HEK293 (cell line): ENCODE measurements around the gene TMEM232.

Source experiments
- CTCF ChIA-PET: fragments of 350-600 bp; formaldehyde crosslinking; extraction: SDS; loops from one replicate; lab custom pipeline; 2021; ENCODE audit warnings: antibody characterized with exemption; lab: Yijun Ruan, JAX
- POLR2A ChIA-PET: fragments of 300-600 bp; formaldehyde crosslinking; extraction: SDS; loops from one replicate; lab custom pipeline; 2020; ENCODE audit warnings: antibody characterized with exemption, inconsistent platforms; lab: Yijun Ruan, JAX
- H3K27ac ChIP-seq: fragments of 200-500 bp; sonication (Bioruptor generic); 2 replicates; pipeline ENCODE4 v1.5.1; 2014; ENCODE audit warnings: low read depth, low read length, control low read depth, inconsistent platforms; ENCODE audit errors: extremely low read depth
- H3K36me3 ChIP-seq, 2 experiments: fragments of 200-500 bp in 1 of 2; sonication (Bioruptor generic) in 1 of 2; 1 replicate in 1 of 2; 2 replicates in 1 of 2; pipeline ENCODE4 v1.5.1; 2014 to 2017; ENCODE audit warnings: inconsistent platforms in 2 of 2, low read length in 2 of 2; ENCODE audit not compliant: control insufficient read depth in 2 of 2, insufficient read depth in 1 of 2
- H3K4me1 ChIP-seq: fragments of 200-500 bp; sonication (Bioruptor generic); 2 replicates; pipeline ENCODE4 v1.5.1; 2014; ENCODE audit warnings: mild to moderate bottlenecking, low read length, inconsistent platforms; ENCODE audit not compliant: control insufficient read depth, insufficient read depth
- H3K4me3 ChIP-seq: 2 replicates; pipeline ENCODE4 v1.5.1; 2011; ENCODE audit warnings: low read depth, mild to moderate bottlenecking, control low read depth, low read length, moderate library complexity
- H3K9me3 ChIP-seq: fragments of 200-500 bp; sonication (Bioruptor generic); 2 replicates; pipeline ENCODE4 v1.5.1; 2014; ENCODE audit warnings: low read depth, low read length, inconsistent platforms; ENCODE audit not compliant: control insufficient read depth, insufficient read depth
- GLIS2 ChIP-seq: fragments of 450-650 bp; formaldehyde crosslinking; IDR thresholded peaks from 2 replicates; pipeline ENCODE4 v1.5.1; 2016; ENCODE audit warnings: missing biosample characterization, missing genetic modification characterization
- OVOL3 ChIP-seq: fragments of 450-650 bp; formaldehyde crosslinking; IDR thresholded peaks from 2 replicates; pipeline ENCODE4 v1.5.1; 2016; ENCODE audit warnings: missing biosample characterization, missing genetic modification characterization
- ZNF10 ChIP-seq: fragments of 450-650 bp; formaldehyde crosslinking; IDR thresholded peaks from 2 replicates; pipeline ENCODE4 v1.5.1; 2017; ENCODE audit warnings: missing biosample characterization, missing genetic modification characterization
- ZNF138 ChIP-seq: fragments of 450-650 bp; formaldehyde crosslinking; IDR thresholded peaks from 2 replicates; pipeline ENCODE4 v1.5.1; 2016; ENCODE audit warnings: missing biosample characterization, missing genetic modification characterization, borderline replicate concordance
- ZNF223 ChIP-seq: fragments of 450-650 bp; formaldehyde crosslinking; IDR thresholded peaks from 2 replicates; pipeline ENCODE4 v1.5.1; 2016; ENCODE audit warnings: missing biosample characterization, missing genetic modification characterization
- ZNF24 ChIP-seq: fragments of 450-650 bp; formaldehyde crosslinking; IDR thresholded peaks from 2 replicates; pipeline ENCODE4 v1.5.1; 2016; ENCODE audit warnings: missing biosample characterization, missing genetic modification characterization
- ZNF324 ChIP-seq: fragments of 450-650 bp; formaldehyde crosslinking; IDR thresholded peaks from 2 replicates; pipeline ENCODE4 v1.5.1; 2016; ENCODE audit warnings: missing biosample characterization, missing genetic modification characterization
- ZNF621 ChIP-seq: fragments of 450-650 bp; formaldehyde crosslinking; IDR thresholded peaks from 2 replicates; pipeline ENCODE4 v1.5.1; 2017; ENCODE audit warnings: missing biosample characterization, missing genetic modification characterization
- ZNF624 ChIP-seq: fragments of 450-650 bp; formaldehyde crosslinking; IDR thresholded peaks from 2 replicates; pipeline ENCODE4 v1.5.1; 2017; ENCODE audit warnings: missing biosample characterization, missing genetic modification characterization
- ZNF658 ChIP-seq: fragments of 450-650 bp; formaldehyde crosslinking; IDR thresholded peaks from 2 replicates; pipeline ENCODE4; 2016; ENCODE audit warnings: missing biosample characterization, missing genetic modification characterization
- ZSCAN23 ChIP-seq: fragments of 450-650 bp; formaldehyde crosslinking; IDR thresholded peaks from 2 replicates; pipeline ENCODE4 v1.5.1; 2016; ENCODE audit warnings: missing biosample characterization, missing genetic modification characterization
- TF ChIP-seq, protein P1 (sequence below): fragments of 450-650 bp; formaldehyde crosslinking; IDR thresholded peaks from 2 replicates; pipeline ENCODE4 v1.5.1; 2016; ENCODE audit warnings: missing biosample characterization, missing genetic modification characterization
- TF ChIP-seq, protein P2 (sequence below): fragments of 450-650 bp; formaldehyde crosslinking; IDR thresholded peaks from 2 replicates; pipeline ENCODE4 v1.5.1; 2016; ENCODE audit warnings: missing biosample characterization, missing genetic modification characterization
- TF ChIP-seq, protein P3 (sequence below): fragments of 450-650 bp; formaldehyde crosslinking; IDR thresholded peaks from 2 replicates; pipeline ENCODE4 v1.5.1; 2017; ENCODE audit warnings: missing biosample characterization, missing genetic modification characterization
- TF ChIP-seq, protein P4 (sequence below): fragments of 450-650 bp; formaldehyde crosslinking; IDR thresholded peaks from 2 replicates; pipeline ENCODE4 v1.5.1; 2016; ENCODE audit warnings: missing biosample characterization, missing genetic modification characterization, borderline replicate concordance
- TF ChIP-seq, protein P5 (sequence below): fragments of 450-650 bp; formaldehyde crosslinking; IDR thresholded peaks from 2 replicates; pipeline ENCODE4 v1.5.1; 2017; ENCODE audit warnings: missing biosample characterization, missing genetic modification characterization
- TF ChIP-seq, protein P6 (sequence below): fragments of 450-650 bp; formaldehyde crosslinking; IDR thresholded peaks from 2 replicates; pipeline ENCODE4 v1.5.1; 2016; ENCODE audit warnings: missing biosample characterization, missing genetic modification characterization, borderline replicate concordance
- TF ChIP-seq, protein P7 (sequence below): fragments of 450-650 bp; formaldehyde crosslinking; IDR thresholded peaks from 2 replicates; pipeline ENCODE4 v1.5.1; 2016; ENCODE audit warnings: missing biosample characterization, missing genetic modification characterization
- TF ChIP-seq, protein P8 (sequence below): fragments of 450-650 bp; formaldehyde crosslinking; IDR thresholded peaks from 2 replicates; pipeline ENCODE4 v1.5.1; 2016; ENCODE audit warnings: missing biosample characterization, missing genetic modification characterization

The TMEM232 gene

DNA sequence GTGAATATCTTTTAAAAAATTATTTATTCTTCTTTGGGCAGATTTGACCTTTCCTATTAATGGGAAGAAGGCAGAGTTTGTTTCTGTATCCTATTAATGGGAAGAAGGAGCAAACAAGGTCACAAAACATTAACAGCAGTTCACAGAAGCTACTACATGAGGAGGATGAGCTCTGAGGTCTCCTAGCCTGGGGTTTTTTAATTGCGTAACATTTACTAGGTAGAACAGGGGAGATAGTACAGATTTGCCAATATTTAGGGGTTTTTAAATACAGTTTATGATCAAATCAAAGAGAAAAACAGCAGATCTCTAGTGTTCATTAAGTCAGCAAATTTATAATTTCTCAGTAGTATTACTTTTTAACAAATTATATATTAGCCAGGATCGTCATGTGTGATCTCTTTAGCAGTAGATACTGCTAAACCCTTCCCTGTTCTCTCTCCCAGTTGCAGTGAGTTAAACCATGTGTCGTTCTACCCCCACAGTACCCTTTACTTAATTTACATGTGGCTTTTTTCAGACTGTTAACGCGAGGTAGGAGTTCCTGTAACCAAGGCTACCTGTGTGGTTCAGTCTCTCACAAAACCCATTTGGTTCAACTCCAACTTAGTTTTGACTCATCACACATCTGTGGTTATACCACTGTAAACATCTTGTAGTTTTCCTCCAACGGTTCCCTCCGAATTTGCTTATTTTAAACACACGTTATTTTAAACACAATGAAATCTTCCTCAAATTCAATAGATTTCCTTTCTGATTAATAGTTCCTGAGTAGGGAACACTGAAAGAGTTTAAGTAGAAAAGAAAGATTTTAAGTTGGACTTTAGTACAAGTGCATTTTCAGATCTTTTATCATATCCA, 25.7 kb upstream of the TMEM232 start (continued):
- TF ChIP-seq, protein P1, sequence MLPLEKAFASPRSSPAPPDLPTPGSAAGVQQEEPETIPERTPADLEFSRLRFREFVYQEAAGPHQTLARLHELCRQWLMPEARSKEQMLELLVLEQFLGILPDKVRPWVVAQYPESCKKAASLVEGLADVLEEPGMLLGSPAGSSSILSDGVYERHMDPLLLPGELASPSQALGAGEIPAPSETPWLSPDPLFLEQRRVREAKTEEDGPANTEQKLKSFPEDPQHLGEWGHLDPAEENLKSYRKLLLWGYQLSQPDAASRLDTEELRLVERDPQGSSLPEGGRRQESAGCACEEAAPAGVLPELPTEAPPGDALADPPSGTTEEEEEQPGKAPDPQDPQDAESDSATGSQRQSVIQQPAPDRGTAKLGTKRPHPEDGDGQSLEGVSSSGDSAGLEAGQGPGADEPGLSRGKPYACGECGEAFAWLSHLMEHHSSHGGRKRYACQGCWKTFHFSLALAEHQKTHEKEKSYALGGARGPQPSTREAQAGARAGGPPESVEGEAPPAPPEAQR, result no peak
- no peak for TF ChIP-seq ZSCAN23 (tag by site-specific recombination)

DNA sequence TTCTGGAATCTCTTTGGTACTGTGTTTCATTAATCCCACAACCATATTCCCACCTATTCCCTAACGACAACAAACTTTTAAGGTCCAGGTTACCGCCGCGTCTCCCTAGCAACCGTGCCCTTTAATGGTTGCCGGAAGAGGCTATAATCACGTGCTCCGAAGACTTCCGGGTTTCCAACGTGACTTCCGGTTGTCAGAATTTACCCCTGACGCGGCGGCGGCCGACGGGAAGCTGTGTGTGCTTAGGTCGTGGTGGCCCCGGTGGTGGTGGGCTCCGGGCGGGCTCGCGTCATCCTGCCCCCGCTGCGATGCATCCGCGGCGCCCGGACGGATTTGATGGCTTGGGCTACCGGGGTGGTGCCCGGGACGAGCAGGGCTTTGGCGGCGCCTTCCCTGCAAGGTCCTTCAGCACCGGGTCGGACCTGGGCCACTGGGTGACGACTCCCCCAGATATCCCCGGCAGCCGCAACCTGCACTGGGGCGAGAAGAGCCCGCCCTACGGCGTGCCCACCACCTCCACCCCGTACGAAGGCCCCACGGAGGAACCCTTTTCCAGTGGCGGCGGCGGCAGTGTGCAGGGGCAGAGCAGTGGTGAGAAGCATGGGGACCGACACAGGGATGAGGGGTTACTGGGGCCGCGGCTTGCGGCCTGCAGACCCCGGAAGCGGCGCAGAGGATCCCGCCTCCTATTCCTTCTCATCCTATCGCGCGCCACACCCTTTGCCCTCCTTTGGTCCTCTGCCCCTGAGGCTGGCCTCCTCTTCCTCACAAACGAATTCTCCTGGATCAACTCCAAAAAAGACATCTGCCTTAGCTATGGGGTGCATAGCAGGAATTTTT, 12.6 kb upstream of the TMEM232 start, which contains the start of gene SLC25A46:
SLC25A46 (plus strand) TSS at position 196 of the 840 bp plus-strand sequence; CDS start at position 309, 113 bp downstream.
- CTCF ChIA-PET, result interaction anchor here (1.0 kb wide), 1 partner anchor 24 kb away, joined by 3 read pairs; no protein-coding TSS in a partner anchor
- Histone ChIP-seq H3K4me1 (peaks cover 2% of the 10 kb centered on the region; the same call in 1 of the 2 replicates), H3K9me3 (no peaks in the 10 kb centered on the region), H3K4me3 (peak within 1 kb of the TSS; percentile 91), H3K36me3 (peaks cover 2 to 7% of the 10 kb centered on the region in 2 experiments; a peak in 2 of 3 replicates), H3K27ac (peak within 1 kb of the TSS; percentile 54; the same call in 1 of the 2 replicates)
- POLR2A ChIA-PET, result interaction anchor here (1.5 kb wide), 1 partner anchor 353 kb away, joined by 5 read pairs; the partner anchor contains the start of gene WDR36
- peak; percentile 83 for TF ChIP-seq GLIS2 (tag by site-specific recombination)
- TF ChIP-seq, protein P2, sequence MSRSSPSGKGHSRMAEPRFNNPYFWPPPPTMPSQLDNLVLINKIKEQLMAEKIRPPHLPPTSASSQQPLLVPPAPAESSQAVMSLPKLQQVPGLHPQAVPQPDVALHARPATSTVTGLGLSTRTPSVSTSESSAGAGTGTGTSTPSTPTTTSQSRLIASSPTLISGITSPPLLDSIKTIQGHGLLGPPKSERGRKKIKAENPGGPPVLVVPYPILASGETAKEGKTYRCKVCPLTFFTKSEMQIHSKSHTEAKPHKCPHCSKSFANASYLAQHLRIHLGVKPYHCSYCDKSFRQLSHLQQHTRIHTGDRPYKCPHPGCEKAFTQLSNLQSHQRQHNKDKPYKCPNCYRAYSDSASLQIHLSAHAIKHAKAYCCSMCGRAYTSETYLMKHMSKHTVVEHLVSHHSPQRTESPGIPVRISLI (tag by site-specific recombination), result no peak
- no peak for TF ChIP-seq ZNF621 (tag by site-specific recombination)
- TF ChIP-seq, protein P3, sequence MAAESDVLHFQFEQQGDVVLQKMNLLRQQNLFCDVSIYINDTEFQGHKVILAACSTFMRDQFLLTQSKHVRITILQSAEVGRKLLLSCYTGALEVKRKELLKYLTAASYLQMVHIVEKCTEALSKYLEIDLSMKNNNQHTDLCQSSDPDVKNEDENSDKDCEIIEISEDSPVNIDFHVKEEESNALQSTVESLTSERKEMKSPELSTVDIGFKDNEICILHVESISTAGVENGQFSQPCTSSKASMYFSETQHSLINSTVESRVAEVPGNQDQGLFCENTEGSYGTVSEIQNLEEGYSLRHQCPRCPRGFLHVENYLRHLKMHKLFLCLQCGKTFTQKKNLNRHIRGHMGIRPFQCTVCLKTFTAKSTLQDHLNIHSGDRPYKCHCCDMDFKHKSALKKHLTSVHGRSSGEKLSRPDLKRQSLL (tag by site-specific recombination), result no peak
- TF ChIP-seq, protein P4, sequence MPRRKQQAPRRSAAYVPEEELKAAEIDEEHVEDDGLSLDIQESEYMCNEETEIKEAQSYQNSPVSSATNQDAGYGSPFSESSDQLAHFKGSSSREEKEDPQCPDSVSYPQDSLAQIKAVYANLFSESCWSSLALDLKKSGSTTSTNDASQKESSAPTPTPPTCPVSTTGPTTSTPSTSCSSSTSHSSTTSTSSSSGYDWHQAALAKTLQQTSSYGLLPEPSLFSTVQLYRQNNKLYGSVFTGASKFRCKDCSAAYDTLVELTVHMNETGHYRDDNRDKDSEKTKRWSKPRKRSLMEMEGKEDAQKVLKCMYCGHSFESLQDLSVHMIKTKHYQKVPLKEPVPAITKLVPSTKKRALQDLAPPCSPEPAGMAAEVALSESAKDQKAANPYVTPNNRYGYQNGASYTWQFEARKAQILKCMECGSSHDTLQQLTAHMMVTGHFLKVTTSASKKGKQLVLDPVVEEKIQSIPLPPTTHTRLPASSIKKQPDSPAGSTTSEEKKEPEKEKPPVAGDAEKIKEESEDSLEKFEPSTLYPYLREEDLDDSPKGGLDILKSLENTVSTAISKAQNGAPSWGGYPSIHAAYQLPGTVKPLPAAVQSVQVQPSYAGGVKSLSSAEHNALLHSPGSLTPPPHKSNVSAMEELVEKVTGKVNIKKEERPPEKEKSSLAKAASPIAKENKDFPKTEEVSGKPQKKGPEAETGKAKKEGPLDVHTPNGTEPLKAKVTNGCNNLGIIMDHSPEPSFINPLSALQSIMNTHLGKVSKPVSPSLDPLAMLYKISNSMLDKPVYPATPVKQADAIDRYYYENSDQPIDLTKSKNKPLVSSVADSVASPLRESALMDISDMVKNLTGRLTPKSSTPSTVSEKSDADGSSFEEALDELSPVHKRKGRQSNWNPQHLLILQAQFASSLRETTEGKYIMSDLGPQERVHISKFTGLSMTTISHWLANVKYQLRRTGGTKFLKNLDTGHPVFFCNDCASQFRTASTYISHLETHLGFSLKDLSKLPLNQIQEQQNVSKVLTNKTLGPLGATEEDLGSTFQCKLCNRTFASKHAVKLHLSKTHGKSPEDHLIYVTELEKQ (tag by site-specific recombination), result no peak; the same call in 1 of the 2 replicates
- TF ChIP-seq ZNF223 (tag by site-specific recombination), result no peak
- peak; percentile 48; the same call in 1 of the 2 replicates for TF ChIP-seq ZNF324 (tag by site-specific recombination)
- TF ChIP-seq, protein P5, sequence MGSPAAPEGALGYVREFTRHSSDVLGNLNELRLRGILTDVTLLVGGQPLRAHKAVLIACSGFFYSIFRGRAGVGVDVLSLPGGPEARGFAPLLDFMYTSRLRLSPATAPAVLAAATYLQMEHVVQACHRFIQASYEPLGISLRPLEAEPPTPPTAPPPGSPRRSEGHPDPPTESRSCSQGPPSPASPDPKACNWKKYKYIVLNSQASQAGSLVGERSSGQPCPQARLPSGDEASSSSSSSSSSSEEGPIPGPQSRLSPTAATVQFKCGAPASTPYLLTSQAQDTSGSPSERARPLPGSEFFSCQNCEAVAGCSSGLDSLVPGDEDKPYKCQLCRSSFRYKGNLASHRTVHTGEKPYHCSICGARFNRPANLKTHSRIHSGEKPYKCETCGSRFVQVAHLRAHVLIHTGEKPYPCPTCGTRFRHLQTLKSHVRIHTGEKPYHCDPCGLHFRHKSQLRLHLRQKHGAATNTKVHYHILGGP, result no peak
- 0 out of 2 replicates have a peak, but pooled peaks have one; percentile 22 for TF ChIP-seq ZNF24
- no peak for TF ChIP-seq ZNF624 (tag by site-specific recombination)
- TF ChIP-seq, protein P6, sequence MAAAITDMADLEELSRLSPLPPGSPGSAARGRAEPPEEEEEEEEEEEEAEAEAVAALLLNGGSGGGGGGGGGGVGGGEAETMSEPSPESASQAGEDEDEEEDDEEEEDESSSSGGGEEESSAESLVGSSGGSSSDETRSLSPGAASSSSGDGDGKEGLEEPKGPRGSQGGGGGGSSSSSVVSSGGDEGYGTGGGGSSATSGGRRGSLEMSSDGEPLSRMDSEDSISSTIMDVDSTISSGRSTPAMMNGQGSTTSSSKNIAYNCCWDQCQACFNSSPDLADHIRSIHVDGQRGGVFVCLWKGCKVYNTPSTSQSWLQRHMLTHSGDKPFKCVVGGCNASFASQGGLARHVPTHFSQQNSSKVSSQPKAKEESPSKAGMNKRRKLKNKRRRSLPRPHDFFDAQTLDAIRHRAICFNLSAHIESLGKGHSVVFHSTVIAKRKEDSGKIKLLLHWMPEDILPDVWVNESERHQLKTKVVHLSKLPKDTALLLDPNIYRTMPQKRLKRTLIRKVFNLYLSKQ (tag by site-specific recombination), result no peak
- no peak for TF ChIP-seq ZNF658
- TF ChIP-seq, protein P7, sequence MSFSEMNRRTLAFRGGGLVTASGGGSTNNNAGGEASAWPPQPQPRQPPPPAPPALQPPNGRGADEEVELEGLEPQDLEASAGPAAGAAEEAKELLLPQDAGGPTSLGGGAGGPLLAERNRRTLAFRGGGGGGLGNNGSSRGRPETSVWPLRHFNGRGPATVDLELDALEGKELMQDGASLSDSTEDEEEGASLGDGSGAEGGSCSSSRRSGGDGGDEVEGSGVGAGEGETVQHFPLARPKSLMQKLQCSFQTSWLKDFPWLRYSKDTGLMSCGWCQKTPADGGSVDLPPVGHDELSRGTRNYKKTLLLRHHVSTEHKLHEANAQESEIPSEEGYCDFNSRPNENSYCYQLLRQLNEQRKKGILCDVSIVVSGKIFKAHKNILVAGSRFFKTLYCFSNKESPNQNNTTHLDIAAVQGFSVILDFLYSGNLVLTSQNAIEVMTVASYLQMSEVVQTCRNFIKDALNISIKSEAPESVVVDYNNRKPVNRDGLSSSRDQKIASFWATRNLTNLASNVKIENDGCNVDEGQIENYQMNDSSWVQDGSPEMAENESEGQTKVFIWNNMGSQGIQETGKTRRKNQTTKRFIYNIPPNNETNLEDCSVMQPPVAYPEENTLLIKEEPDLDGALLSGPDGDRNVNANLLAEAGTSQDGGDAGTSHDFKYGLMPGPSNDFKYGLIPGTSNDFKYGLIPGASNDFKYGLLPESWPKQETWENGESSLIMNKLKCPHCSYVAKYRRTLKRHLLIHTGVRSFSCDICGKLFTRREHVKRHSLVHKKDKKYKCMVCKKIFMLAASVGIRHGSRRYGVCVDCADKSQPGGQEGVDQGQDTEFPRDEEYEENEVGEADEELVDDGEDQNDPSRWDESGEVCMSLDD, result peak; percentile 79; the same call in 1 of the 2 replicates
- TF ChIP-seq, protein P8, sequence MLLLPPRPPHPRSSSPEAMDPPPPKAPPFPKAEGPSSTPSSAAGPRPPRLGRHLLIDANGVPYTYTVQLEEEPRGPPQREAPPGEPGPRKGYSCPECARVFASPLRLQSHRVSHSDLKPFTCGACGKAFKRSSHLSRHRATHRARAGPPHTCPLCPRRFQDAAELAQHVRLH (tag by site-specific recombination), result peak; percentile 99
- TF ChIP-seq ZNF10, result no peak
- TF ChIP-seq ZNF138 (tag by site-specific recombination), result no peak
- no peak for TF ChIP-seq OVOL3 (tag by site-specific recombination)
